PFSK-1 (cell line): Measurements from ENCODE around the gene KRT40.

Experiments
- POLR2AphosphoS5 ChIP-seq: IDR thresholded peaks from 2 replicates; pipeline ENCODE4 v1.6.1; 2012; ENCODE audit warnings: low read depth, mild to moderate bottlenecking, control low read depth, low read length, moderate library complexity
- SIN3A ChIP-seq: IDR thresholded peaks from 2 replicates; pipeline ENCODE4 v1.6.1; 2012; ENCODE audit warnings: mild to moderate bottlenecking, low read length, moderate library complexity, borderline replicate concordance; ENCODE audit not compliant: insufficient read depth
- TF ChIP-seq, protein P1 (sequence below), 2 experiments: IDR thresholded peaks; 2 replicates each; pipeline versions ENCODE4 v1.6.1 to v1.8.0; 2011 to 2012; ENCODE audit warnings: low read depth in 2 of 2, low read length in 2 of 2, control low read depth in 1 of 2, inconsistent platforms in 1 of 2, mild to moderate bottlenecking in 1 of 2, moderate library complexity in 1 of 2; ENCODE audit not compliant: insufficient read depth in 1 of 2

DNA sequence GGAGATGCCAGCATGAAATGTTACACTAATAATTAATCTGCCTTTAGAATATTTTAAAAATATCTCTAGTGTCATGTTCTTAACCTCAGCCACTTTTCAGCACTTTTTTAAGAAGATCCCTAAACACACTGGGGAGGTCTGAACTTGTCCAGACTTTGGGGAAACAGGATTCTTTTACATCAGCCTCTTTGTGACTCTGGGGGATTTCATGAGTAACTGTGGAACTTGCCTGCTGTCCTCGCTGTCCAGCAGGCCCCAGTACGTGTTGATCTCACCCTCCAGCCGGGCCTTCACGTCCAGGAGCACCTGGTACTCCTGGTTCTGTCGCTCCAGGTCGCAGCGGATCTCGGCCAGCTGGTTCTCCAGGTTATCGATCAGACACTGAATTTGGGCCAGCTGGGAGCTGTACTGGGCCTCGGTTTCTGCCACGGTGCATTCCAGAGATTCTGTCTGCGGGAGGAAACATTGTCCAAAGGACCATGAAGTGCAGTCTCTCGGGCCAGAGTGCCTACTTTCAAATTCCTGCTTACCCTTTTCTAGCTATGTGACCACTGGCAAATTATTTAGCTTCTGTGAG lies 5.5 kb downstream of the KRT40 start:
- TF ChIP-seq POLR2AphosphoS5 (no peak), SIN3A (no peak)
- TF ChIP-seq, protein P1, sequence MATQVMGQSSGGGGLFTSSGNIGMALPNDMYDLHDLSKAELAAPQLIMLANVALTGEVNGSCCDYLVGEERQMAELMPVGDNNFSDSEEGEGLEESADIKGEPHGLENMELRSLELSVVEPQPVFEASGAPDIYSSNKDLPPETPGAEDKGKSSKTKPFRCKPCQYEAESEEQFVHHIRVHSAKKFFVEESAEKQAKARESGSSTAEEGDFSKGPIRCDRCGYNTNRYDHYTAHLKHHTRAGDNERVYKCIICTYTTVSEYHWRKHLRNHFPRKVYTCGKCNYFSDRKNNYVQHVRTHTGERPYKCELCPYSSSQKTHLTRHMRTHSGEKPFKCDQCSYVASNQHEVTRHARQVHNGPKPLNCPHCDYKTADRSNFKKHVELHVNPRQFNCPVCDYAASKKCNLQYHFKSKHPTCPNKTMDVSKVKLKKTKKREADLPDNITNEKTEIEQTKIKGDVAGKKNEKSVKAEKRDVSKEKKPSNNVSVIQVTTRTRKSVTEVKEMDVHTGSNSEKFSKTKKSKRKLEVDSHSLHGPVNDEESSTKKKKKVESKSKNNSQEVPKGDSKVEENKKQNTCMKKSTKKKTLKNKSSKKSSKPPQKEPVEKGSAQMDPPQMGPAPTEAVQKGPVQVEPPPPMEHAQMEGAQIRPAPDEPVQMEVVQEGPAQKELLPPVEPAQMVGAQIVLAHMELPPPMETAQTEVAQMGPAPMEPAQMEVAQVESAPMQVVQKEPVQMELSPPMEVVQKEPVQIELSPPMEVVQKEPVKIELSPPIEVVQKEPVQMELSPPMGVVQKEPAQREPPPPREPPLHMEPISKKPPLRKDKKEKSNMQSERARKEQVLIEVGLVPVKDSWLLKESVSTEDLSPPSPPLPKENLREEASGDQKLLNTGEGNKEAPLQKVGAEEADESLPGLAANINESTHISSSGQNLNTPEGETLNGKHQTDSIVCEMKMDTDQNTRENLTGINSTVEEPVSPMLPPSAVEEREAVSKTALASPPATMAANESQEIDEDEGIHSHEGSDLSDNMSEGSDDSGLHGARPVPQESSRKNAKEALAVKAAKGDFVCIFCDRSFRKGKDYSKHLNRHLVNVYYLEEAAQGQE (IDR thresholded peaks at IDR 0.05; ENCODE audit: insufficient read depth in 1 of 2, low read depth in 2 of 2, low read length in 2 of 2): no peak
